Measurements from ENCODE around the gene TTR. TPM values are rescaled to one million over a fixed set of nuclear protein-coding genes. Genes with fewer than 3 reads are reported as not detected.
A peak's percentile ranks its signal among the peaks of the same experiment; 100 is the strongest.

The TTR gene
- total and polyA plus RNA-seq, 2 of the 4 experiments (the other 2 are of a cell fraction), result not detected

DNA sequence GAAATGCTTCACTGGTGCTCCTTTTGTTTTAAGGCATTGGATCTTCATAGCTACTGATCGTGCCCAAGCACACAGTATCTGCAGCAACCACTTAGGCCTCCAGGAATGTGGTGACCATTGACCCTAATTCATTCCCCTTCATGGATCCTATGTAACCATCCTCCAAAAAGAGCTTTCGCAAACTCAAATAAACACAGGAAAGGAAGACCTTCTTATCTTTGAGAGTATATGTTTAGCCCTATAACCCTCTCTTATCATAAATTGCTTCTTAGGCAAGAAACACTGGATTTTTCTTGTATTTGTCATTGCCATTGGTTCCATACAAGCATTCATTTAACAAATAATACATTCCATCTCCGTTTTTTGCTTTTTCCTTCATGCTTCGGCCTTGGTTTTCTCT, 4.1 kb upstream of the TTR start:
- peak; percentile 66 for ATAC-seq (ENCODE audit: low read depth)
- Histone ChIP-seq H2AK5ac (ENCODE audit: low read depth, low read length) (no peak overlapping the region), H4K91ac (ENCODE audit: insufficient read depth, low read depth, low read length) (no peak overlapping the region), H4K8ac (ENCODE audit: low read depth in 2 of 2, low read length in 2 of 2) (no peak overlapping the region), H3K18ac (ENCODE audit: low read depth, low read length) (no peak overlapping the region), H2AK9ac (replicated peaks; ENCODE audit: low read depth, low read length, poor library complexity) (no peak overlapping the region), H3K4ac (ENCODE audit: low read depth, low read length) (no peak overlapping the region), H3K27ac (ENCODE audit: insufficient read depth, low read length) (no peak overlapping the region), H3K14ac (replicated peaks; ENCODE audit: low read depth, low read length) (no peak overlapping the region), H3K4me1 (ENCODE audit: control insufficient read depth, insufficient read depth, low read length) (no peaks in the 10 kb centered on the region), H2BK20ac (ENCODE audit: low read depth, low read length) (no peak overlapping the region), H3K56ac (ENCODE audit: extremely low read depth, insufficient read depth, low read length) (no peak overlapping the region), H3K9me3 (ENCODE audit: control insufficient read depth, insufficient read depth, low read length) (no peaks in the 10 kb centered on the region), H4K20me1 (ENCODE audit: insufficient read depth, low read length) (no peaks in the 10 kb centered on the region), H3K79me1 (ENCODE audit: low read depth in 1 of 2, low read length in 2 of 2) (no peaks in the 10 kb centered on the region), H2BK5ac (ENCODE audit: low read depth, low read length, poor library complexity, severe bottlenecking) (no peak overlapping the region), H3K9me1 (ENCODE audit: insufficient read depth, low read length) (no peaks in the 10 kb centered on the region), H2AFZ (replicated peaks; ENCODE audit: low read length, poor library complexity) (no peak overlapping the region), H3K36me3 (ENCODE audit: control insufficient read depth, insufficient read depth, low read length) (no peaks in the 10 kb centered on the region), H3K27me3 (ENCODE audit: control insufficient read depth, insufficient read depth, low read length) (no peaks in the 10 kb centered on the region), H3K9ac (ENCODE audit: low read depth, low read length) (no peak overlapping the region), H3K4me2 (ENCODE audit: low read depth, low read length) (no peak overlapping the region), H2BK15ac (ENCODE audit: low read depth, low read length) (no peak overlapping the region), H4K5ac (ENCODE audit: low read depth, low read length) (no peak overlapping the region), H3K4me3 (ENCODE audit: insufficient read depth, low read depth, low read length) (no peak overlapping the region), H2BK120ac (ENCODE audit: low read depth, low read length) (no peak overlapping the region), H3K23ac (ENCODE audit: low read depth, low read length) (no peak overlapping the region)
- DNase-seq, result peak; percentile 1
- TF ChIP-seq MAZ (IDR thresholded peaks at IDR 0.05; ENCODE audit: borderline replicate concordance, low read depth, low read length) (no peak), RAD21 (IDR thresholded peaks at IDR 0.05; ENCODE audit: low read length) (no peak), NFE2L2 (IDR thresholded peaks at IDR 0.05; ENCODE audit: low read depth, low read length) (no peak), SMC3 (IDR thresholded peaks at IDR 0.05; ENCODE audit: low read depth, low read length) (no peak), RFX5 (IDR thresholded peaks at IDR 0.05; ENCODE audit: low read depth, low read length) (no peak), BHLHE40 (IDR thresholded peaks at IDR 0.05; ENCODE audit: low read depth, low read length) (no peak), CEBPB (IDR thresholded peaks at IDR 0.05; ENCODE audit: low read depth, low read length) (no peak), POLR2A (IDR thresholded peaks at IDR 0.05; ENCODE audit: low read depth, low read length) (no peak), FOS (IDR thresholded peaks at IDR 0.05; ENCODE audit: low read depth, low read length) (no peak), CHD1 (IDR thresholded peaks at IDR 0.05; ENCODE audit: low read depth, low read length) (no peak)
- TF ChIP-seq, protein P1, sequence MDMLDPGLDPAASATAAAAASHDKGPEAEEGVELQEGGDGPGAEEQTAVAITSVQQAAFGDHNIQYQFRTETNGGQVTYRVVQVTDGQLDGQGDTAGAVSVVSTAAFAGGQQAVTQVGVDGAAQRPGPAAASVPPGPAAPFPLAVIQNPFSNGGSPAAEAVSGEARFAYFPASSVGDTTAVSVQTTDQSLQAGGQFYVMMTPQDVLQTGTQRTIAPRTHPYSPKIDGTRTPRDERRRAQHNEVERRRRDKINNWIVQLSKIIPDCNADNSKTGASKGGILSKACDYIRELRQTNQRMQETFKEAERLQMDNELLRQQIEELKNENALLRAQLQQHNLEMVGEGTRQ (IDR thresholded peaks at IDR 0.05; ENCODE audit: low read depth, low read length), result no peak
- TF ChIP-seq, protein P2, sequence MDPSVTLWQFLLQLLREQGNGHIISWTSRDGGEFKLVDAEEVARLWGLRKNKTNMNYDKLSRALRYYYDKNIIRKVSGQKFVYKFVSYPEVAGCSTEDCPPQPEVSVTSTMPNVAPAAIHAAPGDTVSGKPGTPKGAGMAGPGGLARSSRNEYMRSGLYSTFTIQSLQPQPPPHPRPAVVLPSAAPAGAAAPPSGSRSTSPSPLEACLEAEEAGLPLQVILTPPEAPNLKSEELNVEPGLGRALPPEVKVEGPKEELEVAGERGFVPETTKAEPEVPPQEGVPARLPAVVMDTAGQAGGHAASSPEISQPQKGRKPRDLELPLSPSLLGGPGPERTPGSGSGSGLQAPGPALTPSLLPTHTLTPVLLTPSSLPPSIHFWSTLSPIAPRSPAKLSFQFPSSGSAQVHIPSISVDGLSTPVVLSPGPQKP (IDR thresholded peaks at IDR 0.05; ENCODE audit: borderline replicate concordance, low read depth, low read length), result no peak
- intact Hi-C loops (cut with micrococcal nuclease) (no loop called here), dilution Hi-C loops (cut with HindIII; ENCODE audit: low sequenced_read_pairs, unreplicated experiment) (no loop called here), in situ Hi-C loops (cut with MboI; ENCODE audit: low sequenced_read_pairs) (no loop called here)
- BruUV-seq (replicated peaks), result no TSS peak
- no CpG with 5 or more reads among the region's 4 CpGs for WGBS, 2 experiments (ENCODE audit: extremely low coverage in 2 of 2, insufficient read length in 1 of 2)
- CTCF ChIA-PET, result interaction anchor here (1.2 kb wide), 1 partner anchor 32 kb away, joined by 3 read pairs; no protein-coding TSS in a partner anchor
- POLR2A ChIA-PET (ENCODE audit: unreplicated experiment), result no interaction called here
